GM18870 (cell line): ENCODE data around the gene ARL8B.

Source experiments
- ATAC-seq: cut with Tn5 transposase; IDR thresholded peaks from one replicate; pipeline ENCODE4 v1.9.1; 2021; ENCODE audit warnings: moderate library complexity; ENCODE audit not compliant: unreplicated experiment

ARL8B gene

GRCh38 chr3:5186089-5186857, 64.2 kb downstream of the ARL8B start:
- no peak for ATAC-seq

GRCh38 chr3:5186858-5187155, 64.7 kb downstream of the ARL8B start:
- ATAC-seq = no peak

- peak; percentile 63 for ATAC-seq
Measured at GRCh38 chr3:5187156-5187919, 65.2 kb downstream of the ARL8B start, which contains the start of gene EDEM1. EDEM1 (plus strand) TSS chr3:5187707; CDS start chr3:5187806, 99 bp downstream.

- ATAC-seq = peak; percentile 0
Measured at GRCh38 chr3:5187920-5188418, 65.9 kb downstream of the ARL8B start.

GRCh38 chr3:5188419-5189221, 66.5 kb downstream of the ARL8B start:
- no peak for ATAC-seq

- ATAC-seq = no peak
Measured at GRCh38 chr3:5190147-5190791, 68.2 kb downstream of the ARL8B start.

GRCh38 chr3:5191555-5192304, 69.6 kb downstream of the ARL8B start:
- no peak for ATAC-seq

- ATAC-seq = no peak
Measured at GRCh38 chr3:5192571-5193365, 70.7 kb downstream of the ARL8B start.

- ATAC-seq = no peak
Measured at GRCh38 chr3:5194341-5194740, 72.2 kb downstream of the ARL8B start.

- ATAC-seq = peak; percentile 37
Measured at GRCh38 chr3:5194801-5195509, 72.9 kb downstream of the ARL8B start.

GRCh38 chr3:5195605-5196004, 73.5 kb downstream of the ARL8B start:
- no peak for ATAC-seq

- ATAC-seq = no peak
Measured at GRCh38 chr3:5197022-5197421, 74.9 kb downstream of the ARL8B start.

GRCh38 chr3:5197470-5198312, 75.6 kb downstream of the ARL8B start:
- ATAC-seq = peak; percentile 86

GRCh38 chr3:5198313-5198677, 76.2 kb downstream of the ARL8B start:
- ATAC-seq = no peak

GRCh38 chr3:5198986-5199731, 77.1 kb downstream of the ARL8B start:
- ATAC-seq = peak; percentile 27

GRCh38 chr3:5201536-5201935, 79.4 kb downstream of the ARL8B start:
- no peak for ATAC-seq

GRCh38 chr3:5202222-5202621, 80.1 kb downstream of the ARL8B start:
- ATAC-seq = no peak
